Measurements from ENCODE around the gene SMAD9.

The SMAD9 gene

GRCh38 chr13:36865265-36865664 is 54.8 kb downstream of the SMAD9 start:
- no peak for DNase-seq (ENCODE audit: low read depth)

- no peak for DNase-seq (ENCODE audit: low read depth)
Observed at GRCh38 chr13:36862722-36863121, 57.3 kb downstream of the SMAD9 start.

DNA sequence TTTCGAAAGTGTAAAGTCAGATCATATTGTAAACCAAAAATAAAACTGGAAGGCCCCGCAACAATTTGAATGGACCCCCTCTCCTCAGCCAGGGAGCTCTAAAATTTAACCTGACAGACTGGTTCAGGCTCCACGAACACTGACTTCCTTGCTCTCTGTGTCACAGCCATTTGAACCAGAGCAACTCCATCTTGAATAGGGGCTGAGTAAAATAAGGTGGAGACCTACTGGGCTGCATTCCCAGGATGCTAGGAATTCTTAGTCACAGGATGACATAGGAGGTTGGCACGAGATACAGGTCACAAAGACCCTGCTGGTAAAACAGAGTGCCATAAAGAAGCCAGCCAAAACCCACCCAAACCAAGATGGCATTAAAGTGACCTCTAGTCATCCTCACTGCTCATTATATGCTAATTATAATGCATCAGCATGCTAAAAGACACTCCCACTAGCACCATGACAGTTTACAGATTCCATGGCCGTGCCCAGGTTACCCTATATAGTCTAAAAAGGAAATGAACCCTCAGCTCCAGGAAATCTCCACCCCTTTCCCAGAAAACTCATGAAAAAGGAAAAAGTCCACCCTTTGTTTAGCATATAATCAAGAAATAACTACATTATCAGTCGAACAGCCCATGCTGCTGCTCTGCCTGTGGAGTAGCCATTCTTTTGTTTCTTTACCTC is 57.9 kb downstream of the SMAD9 start:
- DNase-seq (ENCODE audit: low read depth), result no peak

DNA sequence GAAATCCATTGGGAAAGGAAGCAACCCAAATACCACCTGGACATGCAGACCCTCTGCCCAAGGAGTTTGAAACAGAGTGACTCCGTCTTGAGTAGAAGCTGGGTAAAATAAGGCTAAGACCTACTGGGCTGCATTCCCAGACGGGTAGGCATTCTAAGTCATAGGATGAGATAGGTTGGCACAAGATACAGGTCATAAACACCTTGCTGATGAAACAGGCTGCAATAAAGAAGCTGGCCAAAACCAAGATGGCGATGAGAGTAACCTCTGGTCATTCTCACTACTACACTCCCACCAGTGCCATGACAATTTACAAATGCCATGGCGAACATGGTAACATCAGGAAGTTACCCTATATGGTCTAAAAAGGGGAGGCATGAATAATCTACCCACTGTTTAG is 60.8 kb downstream of the SMAD9 start:
- no peak for DNase-seq (ENCODE audit: low read depth)

DNA sequence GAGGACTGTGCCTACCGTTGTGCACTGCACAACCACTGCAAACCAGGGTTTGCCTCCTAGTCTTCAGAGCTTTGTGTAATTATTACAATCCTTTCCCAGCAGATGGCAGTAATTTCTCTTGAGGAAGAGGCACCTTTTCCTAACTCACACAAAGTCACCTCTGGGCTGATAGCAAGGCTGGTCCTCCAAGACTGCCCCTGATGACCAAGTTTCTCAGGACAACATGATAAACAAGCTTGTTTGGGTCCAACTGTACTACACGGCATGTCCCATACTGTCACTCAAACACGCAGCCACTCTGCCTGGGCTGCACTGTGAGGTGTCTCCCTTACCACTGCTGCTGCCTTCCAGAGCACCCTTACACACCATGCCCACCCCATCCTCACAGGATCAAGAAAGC is 61.7 kb downstream of the SMAD9 start:
- no peak for DNase-seq (ENCODE audit: low read depth)

GRCh38 chr13:36857253-36857652 is 62.8 kb downstream of the SMAD9 start:
- DNase-seq (ENCODE audit: low read depth), result no peak

DNA sequence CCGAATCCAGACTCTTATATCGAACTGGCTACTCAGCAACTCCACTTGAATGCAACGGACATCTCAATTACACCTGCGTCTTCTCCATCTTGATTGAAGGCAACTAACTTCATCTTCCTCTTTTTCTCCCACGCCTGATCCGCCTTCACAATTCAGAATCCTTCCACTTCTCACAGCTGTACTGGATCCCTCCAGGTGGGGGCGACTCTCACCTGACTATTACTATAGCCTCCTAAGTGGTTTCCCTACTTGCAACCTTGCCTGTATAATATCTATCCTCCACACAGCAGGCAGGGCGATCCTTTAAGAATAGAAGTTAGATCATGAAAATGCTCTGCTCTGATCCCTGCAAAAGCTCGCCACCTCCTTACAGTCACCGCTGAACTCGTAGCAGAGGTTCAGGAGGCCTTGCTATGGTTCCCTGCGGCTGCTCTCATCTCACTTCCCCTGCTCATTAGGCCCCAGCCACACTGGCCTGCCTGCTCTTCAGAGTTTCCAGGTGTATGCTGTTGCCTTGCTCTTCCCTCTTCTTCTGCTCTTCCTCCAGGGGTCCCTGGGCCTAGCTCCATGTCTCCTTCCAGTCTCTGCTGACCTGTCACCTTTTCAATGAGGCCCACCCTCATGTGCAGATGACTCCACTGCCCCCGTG is 69.1 kb downstream of the SMAD9 start:
- DNase-seq (ENCODE audit: low read depth), result no peak

- DNase-seq (ENCODE audit: low read depth), result no peak
Observed at GRCh38 chr13:36848199-36848982, 71.6 kb downstream of the SMAD9 start.

DNA sequence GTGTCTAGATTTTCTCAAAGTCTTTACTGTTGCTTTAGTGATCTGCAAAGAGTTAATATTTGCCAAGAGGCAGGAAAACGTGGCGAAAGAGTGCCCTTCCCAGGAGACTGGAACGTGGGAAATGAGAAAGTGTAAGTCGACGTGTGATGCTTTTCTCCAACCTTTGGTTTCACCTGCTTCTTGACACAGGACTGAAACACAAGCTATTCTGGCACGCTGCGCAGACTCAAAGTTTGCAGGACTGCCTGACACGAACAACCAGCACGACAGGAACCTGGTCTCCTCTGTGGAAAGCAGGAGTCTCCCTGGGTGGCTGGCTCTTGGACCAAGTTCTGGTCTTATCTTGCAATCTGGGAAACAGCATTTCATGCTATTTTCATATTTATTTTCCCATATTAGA is 72.4 kb downstream of the SMAD9 start:
- no peak for DNase-seq (ENCODE audit: low read depth)

DNA sequence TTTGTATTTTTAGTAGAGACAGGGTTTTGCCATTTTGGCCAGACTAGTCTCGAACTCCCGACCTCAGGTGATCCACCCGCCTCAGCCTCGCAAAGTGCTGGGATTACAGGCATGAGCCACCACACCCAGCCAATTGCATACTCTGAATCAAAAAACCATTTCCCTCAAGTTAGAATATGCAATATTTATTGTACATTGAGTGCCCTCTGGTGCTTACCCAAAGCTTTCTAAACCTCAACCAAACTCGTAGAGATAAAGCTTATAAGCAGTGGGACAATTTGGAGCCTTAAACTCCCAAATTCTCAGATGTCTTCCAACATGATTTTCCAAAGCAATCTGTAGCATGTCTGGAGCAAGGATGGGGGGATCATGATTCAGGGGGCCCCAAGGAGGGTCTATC is 78.6 kb downstream of the SMAD9 start:
- no peak for DNase-seq (ENCODE audit: low read depth)

GRCh38 chr13:36840718-36841250 is 79.3 kb downstream of the SMAD9 start:
- no peak for DNase-seq (ENCODE audit: low read depth)

- DNase-seq (ENCODE audit: low read depth), result no peak
Observed at GRCh38 chr13:36839981-36840380, 80.1 kb downstream of the SMAD9 start.

- no peak for DNase-seq (ENCODE audit: low read depth)
Observed at GRCh38 chr13:36839281-36839680, 80.8 kb downstream of the SMAD9 start.

DNA sequence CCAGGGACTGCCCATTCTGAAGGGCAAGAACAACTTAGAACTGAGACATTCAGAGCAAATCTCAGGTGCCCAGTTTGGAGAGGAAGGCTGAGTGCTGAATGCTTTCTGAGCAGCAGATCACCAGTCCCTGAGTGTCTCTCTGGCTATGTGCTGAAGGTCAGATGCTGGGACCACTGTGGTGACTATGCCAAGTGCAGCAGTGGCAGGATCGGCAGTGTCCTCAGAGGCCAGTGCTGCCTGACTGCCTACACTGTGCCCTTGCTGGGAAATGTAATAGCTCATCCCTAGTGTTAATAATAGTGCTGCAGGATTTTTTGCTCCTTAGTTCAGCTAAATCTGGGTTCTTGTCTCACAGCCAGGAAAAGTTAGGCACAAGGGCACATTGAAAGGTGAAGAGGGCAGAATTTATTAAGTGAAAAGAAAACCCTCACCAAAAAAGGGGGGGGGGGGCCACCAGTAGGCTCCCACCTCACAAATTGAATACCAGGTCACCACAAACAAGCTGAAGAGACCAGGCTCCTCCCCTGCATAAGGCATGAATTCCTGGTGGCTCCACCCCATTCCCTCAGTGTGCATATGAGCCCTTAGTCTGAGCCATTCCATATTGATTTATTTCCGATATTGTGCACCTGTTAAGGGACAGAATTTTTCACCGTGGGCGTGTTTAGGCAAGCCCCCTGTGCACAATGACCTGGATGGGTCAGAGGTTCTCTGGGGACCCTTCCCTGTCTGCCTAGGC is 82.5 kb downstream of the SMAD9 start:
- no peak for DNase-seq (ENCODE audit: low read depth)

- no peak for DNase-seq (ENCODE audit: low read depth)
Observed at GRCh38 chr13:36834299-36834698, 85.7 kb downstream of the SMAD9 start.

- DNase-seq (ENCODE audit: low read depth), result no peak
Observed at GRCh38 chr13:36831291-36831690, 88.7 kb downstream of the SMAD9 start.

- DNase-seq (ENCODE audit: low read depth), result no peak
Observed at GRCh38 chr13:36829753-36830152, 90.3 kb downstream of the SMAD9 start.

GRCh38 chr13:36822785-36823184 is 97.3 kb downstream of the SMAD9 start:
- no peak for DNase-seq (ENCODE audit: low read depth)

DNA sequence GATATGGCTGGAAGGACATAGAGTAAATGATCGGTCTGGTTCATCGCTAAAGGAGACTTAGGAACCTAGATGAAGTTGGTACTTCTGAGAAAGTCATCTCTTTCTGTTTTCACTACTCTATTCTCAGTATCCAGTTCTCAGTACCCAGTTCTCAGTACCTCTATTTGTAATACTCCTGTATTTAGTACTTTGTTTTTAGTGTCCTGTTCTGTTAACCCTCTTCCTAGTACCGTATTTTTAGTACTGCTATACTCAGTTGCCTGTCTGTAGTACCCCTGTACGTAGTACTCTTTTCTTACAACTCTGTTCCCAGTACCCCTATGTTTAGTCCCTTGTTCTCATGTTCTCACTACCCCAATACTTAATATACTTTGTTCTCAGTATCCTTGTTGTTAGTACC is 99.8 kb downstream of the SMAD9 start:
- no peak for DNase-seq (ENCODE audit: low read depth)

GRCh38 chr13:36819739-36820090 is 100.3 kb downstream of the SMAD9 start:
- DNase-seq (ENCODE audit: low read depth), result peak; percentile 1

GRCh38 chr13:36818804-36819738 is 101.0 kb downstream of the SMAD9 start, which contains the start of gene RFXAP:
RFXAP (plus strand) TSS chr13:36819222; CDS start chr13:36819358, 136 bp downstream.
- peak; percentile 88 for DNase-seq (ENCODE audit: low read depth)

Data from stimulated activated CD8-positive, alpha-beta memory T cell treated with anti-CD3 and anti-CD28 coated beads, Interleukin-12 subunit alpha, Interleukin-12 subunit beta, amount 100 ng/mL, for 1 hour (primary cell).